HCT116 (cell line): ENCODE data around the gene NAA25. TPM values are rescaled to one million over a fixed set of nuclear protein-coding genes. Genes with fewer than 3 reads are reported as not detected.
"Not testable (repeated sequence)": the region's sequence is repeated elsewhere in the genome, so short reads cannot be mapped to it uniquely, and the experiment has no call there.

Experiments used
- ATAC-seq: fragments of 200-7000 bp; cut with Tn5 transposase; 2 replicates; pipeline ENCODE4 v1.9.1; 2020; ENCODE audit warnings: mild to moderate bottlenecking, moderate library complexity
- BruUV-seq: library from RNA; stranded (reverse); fragments of 400-500 nt; replicated peaks from 2 replicates; lab custom pipeline; 2021; lab: Mats Ljungman, UMichigan
- CTCF ChIA-PET: fragments of 300-600 bp; sonication (Branson Sonifier 250); formaldehyde crosslinking; loops from one replicate; lab custom pipeline; 2021; ENCODE audit warnings: antibody characterized with exemption; lab: Charles Lee
- POLR2A ChIA-PET: fragments of 300-600, 350-600 bp; sonication (Branson Sonifier 250); formaldehyde crosslinking; loops from one replicate; lab custom pipeline; 2021; ENCODE audit warnings: antibody characterized with exemption; lab: Charles Lee
- RAD21 ChIA-PET, 2 experiments: fragments of 300-600 bp; sonication (Branson Sonifier 250); formaldehyde crosslinking; loops; one replicate each; lab custom pipeline; 2023; ENCODE audit warnings: low total read pairs in 2 of 2; ENCODE audit not compliant: uncharacterized antibody in 2 of 2, unreplicated experiment in 2 of 2, low non-redundant PET in 1 of 2; lab: Charles Lee
- DNase-seq: peaks from one replicate; pipeline ENCODE4 v3.0.0-alpha.2; 2010; ENCODE audit warnings: low read depth, low spot score
- H2AFZ ChIP-seq: fragments of 200-600 bp; shearing (Covaris generic), sonication (generic); 2 replicates; pipeline ENCODE4 v1.6.1; 2017; ENCODE audit warnings: low read depth, mixed run types, mixed read lengths, antibody characterized with exemption, low read length; ENCODE audit not compliant: poor library complexity, severe bottlenecking
- H3K27ac ChIP-seq: 2 replicates; pipeline ENCODE4 v1.5.1; 2012; ENCODE audit warnings: low read depth, low read length
- H3K27me3 ChIP-seq: fragments of 200-600 bp; sonication (generic); 2 replicates; pipeline ENCODE4 v1.6.1; 2016; ENCODE audit warnings: mixed run types, low read length, mixed read lengths; ENCODE audit not compliant: insufficient read depth
- H3K36me3 ChIP-seq, 2 experiments: fragments of 200-500 bp in 1 of 2; fragments of 200-600 bp in 1 of 2; sonication (Bioruptor generic) in 1 of 2; sonication (generic) in 1 of 2; 2 replicates each; pipeline versions ENCODE4 v1.5.1 to v1.6.1; 2014 to 2016; ENCODE audit warnings: low read length in 2 of 2, inconsistent platforms in 1 of 2, mixed read lengths in 1 of 2, mixed run types in 1 of 2; ENCODE audit not compliant: insufficient read depth in 2 of 2, control insufficient read depth in 1 of 2
- H3K4me1 ChIP-seq, 2 experiments: fragments of 200-600 bp in 1 of 2; sonication (generic) in 1 of 2; 2 replicates each; pipeline versions ENCODE4 v1.5.1 to v1.6.1; 2012 to 2017; ENCODE audit warnings: low read length in 2 of 2, inconsistent platforms in 1 of 2, mild to moderate bottlenecking in 1 of 2, mixed read lengths in 1 of 2, mixed run types in 1 of 2, moderate library complexity in 1 of 2; ENCODE audit not compliant: insufficient read depth in 2 of 2, control insufficient read depth in 1 of 2
- H3K4me2 ChIP-seq: fragments of 200-600 bp; sonication (generic); 2 replicates; pipeline ENCODE4 v1.6.1; 2017; ENCODE audit warnings: mixed run types, low read length, mixed read lengths
- H3K4me3 ChIP-seq, 2 experiments: fragments of 200-600 bp in 1 of 2; sonication (generic) in 1 of 2; replicated peaks in 1 of 2; 2 replicates each; pipeline ENCODE4 v1.5.1; 2011 to 2016; ENCODE audit warnings: low read length in 2 of 2, control low read depth in 1 of 2, low read depth in 1 of 2, mild to moderate bottlenecking in 1 of 2, mixed read lengths in 1 of 2, mixed run types in 1 of 2
- H3K79me2 ChIP-seq: fragments of 200-600 bp; sonication (generic); 2 replicates; pipeline ENCODE4 v1.6.1; 2017; ENCODE audit warnings: mild to moderate bottlenecking, mixed run types, low read length, moderate library complexity, mixed read lengths; ENCODE audit not compliant: insufficient read depth
- H3K9ac ChIP-seq: fragments of 200-600 bp; sonication (generic); 2 replicates; pipeline ENCODE4 v1.6.1; 2016; ENCODE audit warnings: low read length, mixed read lengths
- H3K9me2 ChIP-seq: fragments of 200-600 bp; sonication (generic), shearing (Covaris generic); 2 replicates; pipeline ENCODE4 v1.6.1; 2017; ENCODE audit warnings: mixed run types, mild to moderate bottlenecking, moderate library complexity; ENCODE audit not compliant: insufficient read depth
- H3K9me3 ChIP-seq, 2 experiments: fragments of 200-500 bp in 1 of 2; fragments of 200-600 bp in 1 of 2; sonication (Bioruptor generic) in 1 of 2; sonication (generic) in 1 of 2; 2 replicates each; pipeline ENCODE4 v1.6.1; 2014 to 2017; ENCODE audit warnings: low read length in 2 of 2, mixed read lengths in 2 of 2, inconsistent platforms in 1 of 2, low read depth in 1 of 2, mild to moderate bottlenecking in 1 of 2, mixed run types in 1 of 2, moderate library complexity in 1 of 2; ENCODE audit not compliant: control insufficient read depth in 1 of 2, insufficient read depth in 1 of 2
- H4K20me1 ChIP-seq: fragments of 200-600 bp; sonication (generic), shearing (Covaris generic); 2 replicates; pipeline ENCODE4 v1.6.1; 2017; ENCODE audit warnings: mixed run types, mild to moderate bottlenecking, moderate library complexity; ENCODE audit not compliant: insufficient read depth
- ATF3 ChIP-seq: IDR thresholded peaks from 2 replicates; pipeline ENCODE4 v1.6.1; 2012
- CEBPB ChIP-seq: IDR thresholded peaks from 2 replicates; pipeline ENCODE4 v1.6.1; 2012; ENCODE audit warnings: low read depth
- EZH2phosphoT487 ChIP-seq: fragments of 200-600 bp; IDR thresholded peaks from 2 replicates; pipeline ENCODE4 v1.6.1; 2018; ENCODE audit warnings: antibody characterized with exemption, borderline replicate concordance
- FOSL1 ChIP-seq: IDR thresholded peaks from 2 replicates; pipeline ENCODE4 v1.6.1; 2012; ENCODE audit warnings: low read depth
- POLR2A ChIP-seq: IDR thresholded peaks from 2 replicates; pipeline ENCODE4 v1.7.0; 2011; ENCODE audit warnings: borderline replicate concordance; ENCODE audit not compliant: insufficient read depth, insufficient read length; ENCODE audit errors: extremely low read depth
- RAD21 ChIP-seq: IDR thresholded peaks from 2 replicates; pipeline ENCODE4 v1.6.1; 2012; ENCODE audit warnings: low read depth, mild to moderate bottlenecking
- REST ChIP-seq: IDR thresholded peaks from 2 replicates; pipeline ENCODE4 v1.6.1; 2012; ENCODE audit warnings: low read depth
- SRF ChIP-seq: IDR thresholded peaks from 2 replicates; pipeline ENCODE4 v1.6.1; 2012; ENCODE audit warnings: low read depth
- YY1 ChIP-seq: IDR thresholded peaks from 2 replicates; pipeline ENCODE4 v1.6.1; 2011; ENCODE audit warnings: low read length, low read depth, moderate library complexity, mild to moderate bottlenecking; ENCODE audit not compliant: insufficient replicate concordance; ENCODE audit errors: extremely low read depth
- ZBTB33 ChIP-seq: IDR thresholded peaks from 2 replicates; pipeline ENCODE4 v1.6.1; 2011; ENCODE audit warnings: mild to moderate bottlenecking, low read length, moderate library complexity; ENCODE audit not compliant: insufficient replicate concordance; ENCODE audit errors: extremely low read depth
- ZFX ChIP-seq: fragments of 450-650 bp; IDR thresholded peaks from 2 replicates; pipeline ENCODE4 v1.6.1; 2017
- ZNF274 ChIP-seq: fragments of 200-500 bp; sonication (Bioruptor generic); IDR thresholded peaks from 2 replicates; pipeline ENCODE4 v1.6.1; 2014; ENCODE audit warnings: mild to moderate bottlenecking, low read depth, low read length, inconsistent platforms
- intact Hi-C: fragments of 100-400 bp; cut with micrococcal nuclease; formaldehyde crosslinking; loops from 2 replicates; pipeline ENCODE4 v1.10.0; 2022
- total RNA-seq: library from RNA; stranded (reverse); gene quantifications from one replicate; pipeline ENCODE4 v1.2.1, GENCODE V29; 2021; ENCODE audit not compliant: unreplicated experiment

NAA25 gene
- total RNA-seq, 1 experiment from 2014 or later = 56.6 TPM

- TF ChIP-seq YY1 = no peak
- no peak for TF ChIP-seq CEBPB
- no peak for TF ChIP-seq ZBTB33
- TF ChIP-seq POLR2A = no peak
- no peak for TF ChIP-seq ATF3
- TF ChIP-seq, all 23 proteins: peak for 0
These were observed 107.8 kb downstream of the NAA25 start (continued) for GRCh38 chr12:112000820-112001219.

GRCh38 chr12:111999129-111999528 lies 109.5 kb downstream of the NAA25 start:
- H3K4me3 ChIP-seq, H3K9me2 ChIP-seq, POLR2A ChIA-PET, DNase-seq, H3K9ac ChIP-seq, H3K9me3 ChIP-seq, RAD21 ChIA-PET, H3K36me3 ChIP-seq, CTCF ChIA-PET, H3K27me3 ChIP-seq, H2AFZ ChIP-seq, H3K27ac ChIP-seq, H3K4me2 ChIP-seq, BruUV-seq, ATAC-seq, H3K79me2 ChIP-seq, H4K20me1 ChIP-seq, H3K4me1 ChIP-seq, intact Hi-C loops: not testable (repeated sequence)

- Histone ChIP-seq H3K9me3 (no peaks in the 10 kb centered on the region), H3K27ac (no peak overlapping the region), H3K9ac (no peak overlapping the region), H3K9me2 (no peaks in the 10 kb centered on the region), H2AFZ (no peak overlapping the region), H3K4me3 (no peak overlapping the region), H3K27me3 (no peaks in the 10 kb centered on the region), H3K36me3 (no peaks in the 10 kb centered on the region), H3K79me2 (no peaks in the 10 kb centered on the region), H3K4me1 (0 out of 4 replicates have a peak, but pooled peaks cover 2 to 5% of the 10 kb centered on the region in 2 experiments), H3K4me2 (no peak overlapping the region), H4K20me1 (no peaks in the 10 kb centered on the region)
- intact Hi-C loops = no loop called here
- BruUV-seq = no TSS peak
- RAD21 ChIA-PET = no interaction called here
- CTCF ChIA-PET = no interaction called here
- DNase-seq (no peak), ATAC-seq (no peak)
- POLR2A ChIA-PET = no interaction called here
- TF ChIP-seq FOSL1 = no peak
- TF ChIP-seq YY1 = no peak
- TF ChIP-seq ZFX = no peak
- TF ChIP-seq SRF = no peak
- no peak for TF ChIP-seq RAD21
- TF ChIP-seq POLR2A = no peak
- TF ChIP-seq EZH2phosphoT487 = no peak
- no peak for TF ChIP-seq ZNF274
- no peak for TF ChIP-seq REST
These were observed 110.6 kb downstream of the NAA25 start for GRCh38 chr12:111998015-111998414.
